ENCODE data around the gene CEBPZ.
"Not testable (repeated sequence)": the region's sequence is repeated elsewhere in the genome, so short reads cannot be mapped to it uniquely, and the experiment has no call there.

Gene CEBPZ

GRCh38 chr2:37201208-37201607 lies 30.2 kb downstream of the CEBPZ start:
- Histone ChIP-seq H3K4ac (ENCODE audit: low read depth, low read length) (no peak overlapping the region), H3K79me1 (ENCODE audit: low read length) (no peaks in the 10 kb centered on the region), H3K27me3 (ENCODE audit: insufficient read depth, low read length, poor library complexity) (no peaks in the 10 kb centered on the region), H3K4me2 (ENCODE audit: low read length) (no peak overlapping the region), H3K4me1 (ENCODE audit: control insufficient read depth, low read depth, low read length) (peaks cover 2% of the 10 kb centered on the region), H2AK5ac (ENCODE audit: low read length) (no peak overlapping the region), H2BK15ac (replicated peaks; ENCODE audit: low read depth) (no peak overlapping the region), H3K23ac (ENCODE audit: low read length) (no peak overlapping the region), H2BK120ac (ENCODE audit: low read depth, low read length) (no peak overlapping the region), H3K4me3 (ENCODE audit: low read length) (no peak overlapping the region), H4K8ac (ENCODE audit: low read depth, low read length) (no peak overlapping the region), H3K9ac (ENCODE audit: low read length) (no peak overlapping the region), H3K79me2 (ENCODE audit: control insufficient read depth, insufficient read depth, low read length) (peaks cover 8% of the 10 kb centered on the region), H3K56ac (ENCODE audit: low read length) (no peak overlapping the region), H3K36me3 (ENCODE audit: control insufficient read depth, insufficient read depth, low read length) (peaks cover 5% of the 10 kb centered on the region), H3K18ac (ENCODE audit: low read length) (no peak overlapping the region), H4K5ac (ENCODE audit: low read length) (no peak overlapping the region), H2BK5ac (ENCODE audit: low read length) (no peak overlapping the region), H3K27ac (ENCODE audit: low read depth, low read length) (no peak overlapping the region)
- WGBS (ENCODE audit: extremely low coverage, insufficient coverage, low lambda C conversion rate): no CpG with 5 or more reads among the region's 1 CpG
- no peak for DNase-seq

- no peak overlapping the region for H4K8ac ChIP-seq (ENCODE audit: low read depth, low read length)
- H2BK15ac ChIP-seq (replicated peaks; ENCODE audit: low read depth): no peak overlapping the region
- H3K27ac ChIP-seq (ENCODE audit: low read depth, low read length): peak overlapping the region; percentile 11
- no peak for DNase-seq
- peak overlapping the region; percentile 44 for H3K56ac ChIP-seq (ENCODE audit: low read length)
- H4K5ac ChIP-seq (ENCODE audit: low read length): no peak overlapping the region
- H3K4me1 ChIP-seq (ENCODE audit: control insufficient read depth, low read depth, low read length): no peaks in the 10 kb centered on the region
- H2BK120ac ChIP-seq (ENCODE audit: low read depth, low read length): peak overlapping the region; percentile 65
- H3K27me3 ChIP-seq (ENCODE audit: insufficient read depth, low read length, poor library complexity): no peaks in the 10 kb centered on the region
- no CpG with 5 or more reads among the region's 8 CpGs for WGBS (ENCODE audit: extremely low coverage, insufficient coverage, low lambda C conversion rate)
- H3K4ac ChIP-seq (ENCODE audit: low read depth, low read length): peak overlapping the region; percentile 55
- no peak overlapping the region for H2BK5ac ChIP-seq (ENCODE audit: low read length)
- H3K4me3 ChIP-seq (ENCODE audit: low read length): no peak overlapping the region
- no peak overlapping the region for H3K4me2 ChIP-seq (ENCODE audit: low read length)
- H2AK5ac ChIP-seq (ENCODE audit: low read length): no peak overlapping the region
- H3K18ac ChIP-seq (ENCODE audit: low read length): peak overlapping the region; percentile 75
- H3K36me3 ChIP-seq (ENCODE audit: control insufficient read depth, insufficient read depth, low read length): peaks cover 4% of the 10 kb centered on the region
- H3K79me1 ChIP-seq (ENCODE audit: low read length): no peaks in the 10 kb centered on the region
- H3K23ac ChIP-seq (ENCODE audit: low read length): no peak overlapping the region
- H3K79me2 ChIP-seq (ENCODE audit: control insufficient read depth, insufficient read depth, low read length): peaks cover 7% of the 10 kb centered on the region
- peak overlapping the region; percentile 16 for H3K9ac ChIP-seq (ENCODE audit: low read length)
Observed at GRCh38 chr2:37198681-37199065, 32.7 kb downstream of the CEBPZ start.

GRCh38 chr2:37196320-37197195 lies 34.8 kb downstream of the CEBPZ start, which contains the start of gene CEBPZOS:
TSS of gene CEBPZOS (plus strand) at chr2:37196496. CDS start at chr2:37199705, 3,209 bp downstream.
- Histone ChIP-seq H2BK15ac (replicated peaks; ENCODE audit: low read depth) (no peak within 1 kb of the TSS), H3K27me3 (ENCODE audit: insufficient read depth, low read length, poor library complexity) (no peaks in the 10 kb centered on the region), H3K23ac (ENCODE audit: low read length) (peak within 1 kb of the TSS; percentile 69), H2BK5ac (ENCODE audit: low read length) (peak within 1 kb of the TSS; percentile 58), H3K4me1 (ENCODE audit: control insufficient read depth, low read depth, low read length) (no peaks in the 10 kb centered on the region), H2BK120ac (ENCODE audit: low read depth, low read length) (no peak within 1 kb of the TSS), H3K4ac (ENCODE audit: low read depth, low read length) (peak within 1 kb of the TSS; percentile 74), H3K79me2 (ENCODE audit: control insufficient read depth, insufficient read depth, low read length) (peaks cover 5% of the 10 kb centered on the region), H4K5ac (ENCODE audit: low read length) (peak within 1 kb of the TSS; percentile 60), H3K56ac (ENCODE audit: low read length) (peak within 1 kb of the TSS; percentile 95), H3K4me2 (ENCODE audit: low read length) (peak within 1 kb of the TSS; percentile 76), H3K79me1 (ENCODE audit: low read length) (no peaks in the 10 kb centered on the region), H3K27ac (ENCODE audit: low read depth, low read length) (peak within 1 kb of the TSS; percentile 41), H3K9ac (ENCODE audit: low read length) (peak within 1 kb of the TSS; percentile 90), H3K36me3 (ENCODE audit: control insufficient read depth, insufficient read depth, low read length) (no peaks in the 10 kb centered on the region), H3K18ac (ENCODE audit: low read length) (peak within 1 kb of the TSS; percentile 62), H4K8ac (ENCODE audit: low read depth, low read length) (no peak within 1 kb of the TSS), H2AK5ac (ENCODE audit: low read length) (no peak within 1 kb of the TSS), H3K4me3 (ENCODE audit: low read length) (peak within 1 kb of the TSS; percentile 75)
- DNase-seq: peak; percentile 77
- WGBS (ENCODE audit: extremely low coverage, insufficient coverage, low lambda C conversion rate): no CpG with 5 or more reads among the region's 72 CpGs

- no CpG with 5 or more reads among the region's 20 CpGs for WGBS (ENCODE audit: extremely low coverage, insufficient coverage, low lambda C conversion rate)
- not testable (repeated sequence) for H3K4ac ChIP-seq (ENCODE audit: low read depth, low read length); H2BK5ac ChIP-seq (ENCODE audit: low read length); H3K27me3 ChIP-seq (ENCODE audit: insufficient read depth, low read length, poor library complexity); H3K23ac ChIP-seq (ENCODE audit: low read length); DNase-seq; H2BK120ac ChIP-seq (ENCODE audit: low read depth, low read length); H3K36me3 ChIP-seq (ENCODE audit: control insufficient read depth, insufficient read depth, low read length); H3K4me1 ChIP-seq (ENCODE audit: control insufficient read depth, low read depth, low read length); H2AK5ac ChIP-seq (ENCODE audit: low read length); H2BK15ac ChIP-seq (replicated peaks; ENCODE audit: low read depth); H3K79me1 ChIP-seq (ENCODE audit: low read length); H4K8ac ChIP-seq (ENCODE audit: low read depth, low read length); H3K27ac ChIP-seq (ENCODE audit: low read depth, low read length); H3K4me3 ChIP-seq (ENCODE audit: low read length); H3K79me2 ChIP-seq (ENCODE audit: control insufficient read depth, insufficient read depth, low read length)
- H3K56ac ChIP-seq (ENCODE audit: low read length): peak overlapping the region; percentile 66
- H3K9ac ChIP-seq (ENCODE audit: low read length): peak overlapping the region; percentile 37
- peak overlapping the region; percentile 60 for H4K5ac ChIP-seq (ENCODE audit: low read length)
- H3K18ac ChIP-seq (ENCODE audit: low read length): peak overlapping the region; percentile 21
- H3K4me2 ChIP-seq (ENCODE audit: low read length): peak overlapping the region; percentile 76
Observed at GRCh38 chr2:37195862-37196319, 35.5 kb downstream of the CEBPZ start.

GRCh38 chr2:37192551-37192950 lies 38.8 kb downstream of the CEBPZ start:
- Histone ChIP-seq H2BK5ac (ENCODE audit: low read length) (no peak overlapping the region), H3K4me2 (ENCODE audit: low read length) (no peak overlapping the region), H2AK5ac (ENCODE audit: low read length) (peak overlapping the region; percentile 52), H4K8ac (ENCODE audit: low read depth, low read length) (no peak overlapping the region), H4K5ac (ENCODE audit: low read length) (no peak overlapping the region), H3K79me2 (ENCODE audit: control insufficient read depth, insufficient read depth, low read length) (peaks cover 5% of the 10 kb centered on the region), H3K27me3 (ENCODE audit: insufficient read depth, low read length, poor library complexity) (no peaks in the 10 kb centered on the region), H3K4me1 (ENCODE audit: control insufficient read depth, low read depth, low read length) (peaks cover 9% of the 10 kb centered on the region), H3K27ac (ENCODE audit: low read depth, low read length) (no peak overlapping the region), H3K18ac (ENCODE audit: low read length) (no peak overlapping the region), H3K36me3 (ENCODE audit: control insufficient read depth, insufficient read depth, low read length) (no peaks in the 10 kb centered on the region), H3K23ac (ENCODE audit: low read length) (no peak overlapping the region), H3K4ac (ENCODE audit: low read depth, low read length) (no peak overlapping the region), H3K79me1 (ENCODE audit: low read length) (no peaks in the 10 kb centered on the region), H3K4me3 (ENCODE audit: low read length) (no peak overlapping the region), H3K9ac (ENCODE audit: low read length) (no peak overlapping the region), H2BK15ac (replicated peaks; ENCODE audit: low read depth) (peak overlapping the region; percentile 80), H2BK120ac (ENCODE audit: low read depth, low read length) (no peak overlapping the region), H3K56ac (ENCODE audit: low read length) (no peak overlapping the region)
- no CpG with 5 or more reads among the region's 1 CpG for WGBS (ENCODE audit: extremely low coverage, insufficient coverage, low lambda C conversion rate)
- no peak for DNase-seq

Data from mesendoderm (in vitro differentiated cells).